Glutamatergic neuron (in vitro differentiated cells): ENCODE data around the gene KRT74. TPM values are rescaled to one million over a fixed set of nuclear protein-coding genes. Genes with fewer than 3 reads are reported as not detected.

ENCODE experiments used
- DNase-seq: peaks from one replicate; pipeline ENCODE4 v3.0.0; 2022
- H3K27ac Mint-ChIP-seq: one replicate; pipeline ENCODE4 v1.8.0; 2020; ENCODE audit warnings: mild to moderate bottlenecking, mixed read lengths, inconsistent platforms; ENCODE audit not compliant: unreplicated experiment
- H3K27me3 Mint-ChIP-seq: one replicate; pipeline ENCODE4 v1.8.0; 2020; ENCODE audit warnings: mild to moderate bottlenecking, moderate library complexity, mixed read lengths, inconsistent platforms; ENCODE audit not compliant: unreplicated experiment
- H3K36me3 Mint-ChIP-seq: one replicate; pipeline ENCODE4 v1.8.0; 2020; ENCODE audit warnings: mild to moderate bottlenecking, mixed read lengths, inconsistent platforms; ENCODE audit not compliant: unreplicated experiment
- H3K4me1 Mint-ChIP-seq: one replicate; pipeline ENCODE4 v1.8.0; 2020; ENCODE audit warnings: mild to moderate bottlenecking, low read depth, mixed read lengths, inconsistent platforms; ENCODE audit not compliant: unreplicated experiment
- H3K4me3 Mint-ChIP-seq: one replicate; pipeline ENCODE4 v1.8.0; 2020; ENCODE audit warnings: mild to moderate bottlenecking, mixed read lengths, inconsistent platforms; ENCODE audit not compliant: unreplicated experiment
- H3K9me3 Mint-ChIP-seq: one replicate; pipeline ENCODE4 v1.8.0; 2020; ENCODE audit warnings: mild to moderate bottlenecking, moderate library complexity, mixed read lengths, inconsistent platforms; ENCODE audit not compliant: unreplicated experiment
- total RNA-seq: library from RNA; stranded (reverse); fragmentation: NEBNext Ultra II Directional; extraction: Animal tissue kit (Norgen Biotek cat#: 25700); gene quantifications from one replicate; pipeline ENCODE4 v1.2.1, GENCODE V29; 2021; ENCODE audit not compliant: unreplicated experiment
- TF ChIP-seq, protein P1 (sequence below): fragments of 200-600 bp; sonication (generic); IDR thresholded peaks from one replicate; pipeline ENCODE4 v1.5.0; 2021; ENCODE audit not compliant: partially characterized antibody, unreplicated experiment

Gene KRT74
- total RNA-seq, 1 donor from 2014 or later: not detected

DNA sequence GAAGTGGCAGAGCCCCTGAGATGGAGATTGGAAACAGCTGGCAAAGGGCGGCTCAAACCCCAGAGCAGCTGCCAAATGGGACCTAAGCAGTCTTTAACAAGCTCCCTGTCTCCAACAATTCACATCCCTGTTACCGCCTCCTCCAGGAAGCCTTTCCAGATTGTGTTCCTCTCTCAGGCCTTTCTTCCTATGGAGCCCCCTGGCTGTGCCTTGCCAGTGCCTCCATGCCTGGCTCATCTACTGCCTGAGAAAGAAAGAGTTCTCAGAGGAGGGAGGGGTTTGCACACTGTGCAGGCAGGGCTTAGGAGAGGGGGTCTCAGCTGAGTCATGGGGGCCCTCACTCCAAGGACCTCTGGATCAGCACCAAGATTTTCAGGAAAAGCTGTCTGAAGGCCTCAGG, 8.8 kb upstream of the KRT74 start:
- Mint-ChIP-seq H3K27me3 (peaks cover 2% of the 10 kb centered on the region), H3K9me3 (no peaks in the 10 kb centered on the region), H3K36me3 (no peaks in the 10 kb centered on the region), H3K27ac (no peak overlapping the region), H3K4me1 (no peaks in the 10 kb centered on the region), H3K4me3 (no peak overlapping the region)
- DNase-seq: no peak
- TF ChIP-seq, protein P1, sequence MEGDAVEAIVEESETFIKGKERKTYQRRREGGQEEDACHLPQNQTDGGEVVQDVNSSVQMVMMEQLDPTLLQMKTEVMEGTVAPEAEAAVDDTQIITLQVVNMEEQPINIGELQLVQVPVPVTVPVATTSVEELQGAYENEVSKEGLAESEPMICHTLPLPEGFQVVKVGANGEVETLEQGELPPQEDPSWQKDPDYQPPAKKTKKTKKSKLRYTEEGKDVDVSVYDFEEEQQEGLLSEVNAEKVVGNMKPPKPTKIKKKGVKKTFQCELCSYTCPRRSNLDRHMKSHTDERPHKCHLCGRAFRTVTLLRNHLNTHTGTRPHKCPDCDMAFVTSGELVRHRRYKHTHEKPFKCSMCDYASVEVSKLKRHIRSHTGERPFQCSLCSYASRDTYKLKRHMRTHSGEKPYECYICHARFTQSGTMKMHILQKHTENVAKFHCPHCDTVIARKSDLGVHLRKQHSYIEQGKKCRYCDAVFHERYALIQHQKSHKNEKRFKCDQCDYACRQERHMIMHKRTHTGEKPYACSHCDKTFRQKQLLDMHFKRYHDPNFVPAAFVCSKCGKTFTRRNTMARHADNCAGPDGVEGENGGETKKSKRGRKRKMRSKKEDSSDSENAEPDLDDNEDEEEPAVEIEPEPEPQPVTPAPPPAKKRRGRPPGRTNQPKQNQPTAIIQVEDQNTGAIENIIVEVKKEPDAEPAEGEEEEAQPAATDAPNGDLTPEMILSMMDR: no peak

DNA sequence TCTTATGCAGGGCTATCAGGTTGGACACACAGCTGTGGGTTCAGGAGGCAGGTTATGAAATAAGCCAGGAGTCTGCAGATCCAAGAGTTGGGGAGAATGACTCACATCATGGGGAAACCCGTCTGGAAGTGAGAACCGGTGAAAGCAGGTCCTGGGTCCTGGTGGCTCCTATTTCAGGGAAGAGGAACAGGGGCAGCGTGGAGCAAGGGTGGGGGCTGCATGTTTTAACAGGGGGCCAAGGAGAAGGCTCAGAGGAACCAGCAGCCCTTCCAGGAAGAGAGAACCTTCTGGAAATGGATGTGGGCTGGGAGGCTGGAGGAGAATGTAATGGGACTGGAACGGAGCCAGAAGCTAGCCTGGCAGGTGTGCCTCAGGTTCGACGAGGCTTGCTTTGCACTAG, 7.8 kb upstream of the KRT74 start:
- H3K27me3 Mint-ChIP-seq: peaks cover 2% of the 10 kb centered on the region
- H3K4me1 Mint-ChIP-seq: no peaks in the 10 kb centered on the region
- H3K36me3 Mint-ChIP-seq: no peaks in the 10 kb centered on the region
- TF ChIP-seq, protein P1: no peak
- no peak for DNase-seq
- H3K27ac Mint-ChIP-seq: no peak overlapping the region
- no peaks in the 10 kb centered on the region for H3K9me3 Mint-ChIP-seq
- no peak overlapping the region for H3K4me3 Mint-ChIP-seq

DNA sequence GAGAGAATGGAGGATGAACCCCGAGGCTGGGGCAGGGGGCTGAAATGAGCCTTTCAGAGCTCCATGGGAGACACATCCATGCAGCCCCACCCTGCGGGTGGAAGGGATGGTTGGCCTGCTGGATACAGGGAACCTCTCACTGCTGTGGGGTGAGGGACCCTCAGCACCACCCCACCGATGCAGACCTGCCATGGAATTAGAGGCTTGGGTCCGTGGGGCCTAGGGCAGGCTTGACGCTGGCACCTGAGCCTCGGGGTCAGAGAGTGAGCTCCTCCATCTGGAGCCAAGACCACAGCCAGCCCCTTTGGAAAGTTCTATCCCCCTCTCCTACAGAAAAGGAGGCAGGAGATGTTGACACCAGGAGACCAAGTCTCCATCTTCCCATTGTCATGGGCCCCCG, 7.4 kb upstream of the KRT74 start:
- no peak overlapping the region for H3K27ac Mint-ChIP-seq
- no peaks in the 10 kb centered on the region for H3K4me1 Mint-ChIP-seq
- TF ChIP-seq, protein P1: no peak
- no peak overlapping the region for H3K4me3 Mint-ChIP-seq
- peaks cover 2% of the 10 kb centered on the region for H3K27me3 Mint-ChIP-seq
- DNase-seq: no peak
- H3K9me3 Mint-ChIP-seq: no peaks in the 10 kb centered on the region
- no peaks in the 10 kb centered on the region for H3K36me3 Mint-ChIP-seq

GRCh38 chr12:52580496-52580895, 6.9 kb upstream of the KRT74 start:
- TF ChIP-seq, protein P1: no peak
- Mint-ChIP-seq H3K4me1 (no peaks in the 10 kb centered on the region), H3K27me3 (peaks cover 5% of the 10 kb centered on the region), H3K4me3 (no peak overlapping the region), H3K36me3 (no peaks in the 10 kb centered on the region), H3K27ac (no peak overlapping the region), H3K9me3 (no peaks in the 10 kb centered on the region)
- no peak for DNase-seq

DNA sequence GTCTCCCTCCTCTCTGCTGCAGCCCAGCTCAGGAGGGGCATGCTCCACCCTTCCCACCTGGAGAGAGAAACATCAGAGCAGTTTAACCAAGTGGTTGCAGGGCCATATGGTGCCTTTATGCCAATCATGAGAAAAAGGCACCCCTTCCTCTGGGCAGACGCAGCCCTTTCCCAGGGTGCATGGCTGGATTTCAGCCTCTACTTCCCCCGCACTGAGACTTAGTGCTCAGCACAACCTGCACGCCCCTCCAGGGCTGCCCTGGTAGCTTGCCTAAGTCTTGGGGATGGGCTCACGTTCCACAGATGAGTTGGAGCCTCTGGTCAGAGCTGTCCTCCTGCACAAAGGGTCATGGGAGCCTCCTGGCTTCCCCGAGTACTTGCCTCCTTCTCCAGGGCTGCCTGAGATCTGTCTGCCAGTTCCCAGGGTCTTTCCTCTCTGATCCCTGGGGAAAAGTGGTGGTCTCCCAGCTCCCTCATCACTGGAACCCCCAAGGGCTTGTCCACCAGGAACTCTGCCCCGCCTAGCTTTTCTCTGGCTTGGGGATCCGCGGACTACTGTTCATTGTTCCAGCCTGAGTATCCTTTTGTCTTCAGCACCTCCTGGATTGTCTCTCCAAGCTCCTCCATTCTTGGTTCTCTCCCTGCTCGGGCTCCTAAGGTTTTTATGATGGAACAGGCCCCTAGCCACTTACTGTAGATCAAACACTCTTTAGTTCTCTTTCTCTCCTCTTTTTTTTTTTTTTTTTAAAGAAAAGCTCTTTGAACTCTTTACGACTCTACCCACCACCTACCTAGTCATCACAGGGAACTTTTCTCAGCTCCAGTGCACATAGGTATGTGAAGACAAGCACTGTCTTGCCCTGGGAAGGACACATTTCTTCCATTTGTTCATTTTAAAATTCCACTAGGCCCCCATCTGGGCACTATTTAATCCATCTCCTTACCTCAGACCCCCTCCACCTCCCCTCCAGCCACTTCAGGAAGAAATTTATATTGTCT, 6.1 kb upstream of the KRT74 start:
- H3K9me3 Mint-ChIP-seq: no peaks in the 10 kb centered on the region
- DNase-seq: no peak
- no peaks in the 10 kb centered on the region for H3K36me3 Mint-ChIP-seq
- TF ChIP-seq, protein P1: no peak
- H3K27ac Mint-ChIP-seq: no peak overlapping the region
- no peak overlapping the region for H3K4me3 Mint-ChIP-seq
- no peaks in the 10 kb centered on the region for H3K4me1 Mint-ChIP-seq
- H3K27me3 Mint-ChIP-seq: peaks cover 5% of the 10 kb centered on the region
